Cardiac ventricle fibroblast (primary cell): ENCODE data around the gene MORN3. TPM values are rescaled to one million over a fixed set of nuclear protein-coding genes. Genes with fewer than 3 reads are reported as not detected.

ENCODE experiments used
- total RNA-seq: library from RNA; depleted of rRNA; stranded (reverse); fragments of >200 nt; gene quantifications from 2 replicates; pipeline ENCODE4 v1.2.3, GENCODE V29; 2015

MORN3 gene
- total RNA-seq = 0.12 and 0.15 TPM in 2 replicates

GRCh38 chr12:121669521-121669900, at the start of gene MORN3:
TSS of gene MORN3 (minus strand) at chr12:121669654. CDS start at chr12:121669483, 171 bp downstream.

GRCh38 chr12:121712461-121713256, 43.2 kb upstream of the MORN3 start, which contains the start of gene TMEM120B:
TSS of gene TMEM120B (plus strand) at chr12:121712752. CDS start at chr12:121712896, 144 bp downstream.

DNA sequence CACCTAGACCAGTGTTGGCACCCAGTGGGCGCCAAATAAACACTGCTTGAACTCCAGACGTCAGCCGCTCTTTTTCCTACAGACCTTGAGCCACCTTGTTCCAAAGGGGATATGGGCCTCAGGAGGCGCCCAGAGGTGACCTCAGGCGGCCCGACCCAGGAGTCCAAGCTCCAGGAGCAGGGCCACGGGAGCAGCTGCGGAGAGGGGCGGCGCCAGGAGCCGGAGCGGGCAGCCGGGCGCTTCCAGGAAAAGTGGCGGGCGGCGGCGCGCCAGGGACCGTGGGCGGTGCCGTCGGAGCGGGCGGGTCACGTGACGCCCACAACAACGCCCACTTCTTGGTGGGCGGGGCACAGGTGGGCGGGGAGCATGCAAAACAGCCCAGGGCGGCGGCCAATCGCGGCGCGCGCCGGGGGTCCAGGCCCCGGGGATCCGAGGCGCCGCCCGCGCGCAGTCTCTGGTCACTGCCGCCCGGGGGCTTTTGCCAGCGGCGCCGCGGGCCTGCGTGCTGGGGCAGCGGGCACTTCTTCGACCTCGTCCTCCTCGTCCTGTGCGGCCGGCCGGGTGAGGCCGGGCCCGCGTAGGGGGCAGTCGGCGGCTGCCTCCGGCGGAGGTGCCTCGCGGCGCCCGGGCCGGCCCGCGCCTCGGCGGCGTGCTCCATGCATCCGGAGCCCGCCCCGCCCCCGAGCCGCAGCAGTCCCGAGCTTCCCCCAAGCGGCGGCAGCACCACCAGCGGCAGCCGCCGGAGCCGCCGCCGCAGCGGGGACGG, 43.2 kb downstream of the MORN3 start, which contains the start of gene ORAI1:
TSS of gene ORAI1 (plus strand) at position 444 of the 766 bp plus-strand sequence.

Other genes starting within 250 kb of the MORN3 start
- gene KDM2B, start 88.6 kb downstream of the MORN3 start, total RNA-seq = 13.3 and 20.2 TPM in 2 replicates
- 5.2 and 5.3 TPM in 2 replicates for gene ORAI1, start 43.1 kb downstream of the MORN3 start, total RNA-seq
- gene TMEM120B, start 43.1 kb upstream of the MORN3 start, total RNA-seq = 3.5 and 4.8 TPM in 2 replicates
- gene RHOF, start 124.0 kb upstream of the MORN3 start, total RNA-seq = 7.7 and 8.6 TPM in 2 replicates
- 8.0 and 10.9 TPM in 2 replicates for gene SETD1B, start 134.4 kb upstream of the MORN3 start, total RNA-seq
- gene HPD, start 189.2 kb upstream of the MORN3 start, total RNA-seq = 15.6 and 20.1 TPM in 2 replicates
- gene PSMD9, start 219.1 kb upstream of the MORN3 start, total RNA-seq = 39.6 and 74.4 TPM in 2 replicates
- gene CFAP251, start 248.9 kb upstream of the MORN3 start, total RNA-seq = 0.62 and 3.4 TPM in 2 replicates